HG03439 (cell line): ENCODE results near the gene NFATC1.

ENCODE experiments used
- ATAC-seq: cut with Tn5 transposase; IDR thresholded peaks from one replicate; pipeline ENCODE4 v1.9.1; 2021; ENCODE audit warnings: mild to moderate bottlenecking, moderate library complexity; ENCODE audit not compliant: unreplicated experiment

NFATC1 gene

DNA sequence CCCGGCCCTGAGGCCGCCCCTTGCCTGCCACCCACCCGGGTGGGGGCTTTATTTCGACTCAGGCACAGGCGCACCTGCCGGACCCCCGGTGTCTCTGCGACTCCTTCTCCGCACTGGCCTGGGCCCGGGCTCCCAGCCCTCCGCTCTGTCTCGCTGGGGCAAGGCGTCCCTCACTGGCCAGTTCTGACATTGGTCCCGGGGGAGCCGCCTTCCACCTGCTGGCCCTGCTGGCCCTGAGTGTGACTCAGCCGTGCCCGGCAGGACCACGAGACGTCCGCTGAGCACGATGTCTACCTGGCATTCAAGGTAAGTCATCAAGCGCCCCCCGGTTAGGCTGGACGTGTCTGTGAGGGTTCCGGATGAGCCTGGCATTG, 152.3 kb downstream of the NFATC1 start:
- no peak for ATAC-seq

DNA sequence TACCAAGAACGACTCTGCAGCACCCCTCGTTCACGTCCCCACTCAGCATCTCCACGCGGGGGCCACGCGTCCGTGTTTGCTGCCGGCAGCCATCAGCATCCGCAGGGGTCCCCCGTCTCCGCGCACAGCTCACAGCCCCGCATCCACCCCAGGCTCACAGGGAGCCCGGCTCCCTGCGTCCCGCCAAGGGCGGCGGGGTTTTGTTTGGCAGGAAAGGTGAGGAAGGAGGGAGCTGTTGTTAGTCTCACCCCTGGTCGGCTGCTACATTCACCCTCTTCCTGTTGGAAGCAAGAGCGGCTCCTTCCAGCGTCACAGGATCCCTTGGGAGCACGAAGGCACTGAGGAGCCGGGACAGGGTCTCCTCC, 152.9 kb downstream of the NFATC1 start:
- ATAC-seq: no peak

DNA sequence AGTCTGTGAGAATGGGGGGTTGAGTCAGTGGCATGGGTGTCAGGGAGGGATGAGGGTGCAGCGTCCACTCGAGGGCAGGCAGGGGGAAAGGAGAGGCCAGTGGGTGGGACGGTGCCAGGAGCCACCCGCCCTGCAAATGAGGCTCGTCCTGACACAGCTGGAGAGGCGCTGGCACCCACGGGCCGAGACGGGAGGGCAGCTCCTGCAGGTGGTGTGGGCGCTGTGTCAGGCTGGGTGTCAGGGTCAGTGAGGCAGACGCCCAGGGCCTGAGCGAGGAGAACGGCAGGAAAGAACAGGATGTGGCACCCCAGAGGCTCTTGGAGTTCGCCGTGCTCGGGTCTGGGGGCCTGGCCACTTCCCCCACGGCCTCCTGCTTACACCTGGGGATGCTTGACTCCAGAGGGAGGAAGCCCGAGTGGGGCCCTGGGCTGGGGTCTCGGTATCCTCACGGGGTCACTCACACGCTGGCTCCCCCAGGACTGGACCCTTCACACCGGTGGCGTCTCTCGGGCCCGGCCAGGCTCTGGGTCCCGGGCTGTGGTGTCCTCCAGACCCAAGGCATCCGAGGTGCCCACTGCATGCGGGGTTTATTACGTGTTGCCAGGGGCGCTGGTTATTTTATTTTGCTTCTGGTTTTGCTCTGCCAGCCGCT, 153.4 kb downstream of the NFATC1 start:
- no peak for ATAC-seq

DNA sequence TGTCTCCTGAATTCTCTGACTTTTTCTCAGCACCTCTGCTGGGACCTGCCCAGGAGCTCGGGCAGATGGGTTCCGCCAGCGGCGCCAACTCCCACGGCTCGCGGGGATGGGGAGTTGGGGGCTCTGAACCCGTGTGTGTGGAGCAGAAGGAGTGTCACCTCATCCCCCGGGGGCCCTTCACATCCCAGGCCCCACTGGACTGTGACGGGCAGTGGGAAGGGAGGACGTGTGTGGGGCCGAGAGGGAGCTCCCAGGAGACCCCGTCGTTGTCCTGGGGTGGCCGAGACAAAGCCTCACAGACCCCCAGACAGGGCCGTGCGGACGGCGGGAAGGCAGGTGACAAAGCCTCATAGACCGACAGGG, 153.9 kb downstream of the NFATC1 start:
- no peak for ATAC-seq

DNA sequence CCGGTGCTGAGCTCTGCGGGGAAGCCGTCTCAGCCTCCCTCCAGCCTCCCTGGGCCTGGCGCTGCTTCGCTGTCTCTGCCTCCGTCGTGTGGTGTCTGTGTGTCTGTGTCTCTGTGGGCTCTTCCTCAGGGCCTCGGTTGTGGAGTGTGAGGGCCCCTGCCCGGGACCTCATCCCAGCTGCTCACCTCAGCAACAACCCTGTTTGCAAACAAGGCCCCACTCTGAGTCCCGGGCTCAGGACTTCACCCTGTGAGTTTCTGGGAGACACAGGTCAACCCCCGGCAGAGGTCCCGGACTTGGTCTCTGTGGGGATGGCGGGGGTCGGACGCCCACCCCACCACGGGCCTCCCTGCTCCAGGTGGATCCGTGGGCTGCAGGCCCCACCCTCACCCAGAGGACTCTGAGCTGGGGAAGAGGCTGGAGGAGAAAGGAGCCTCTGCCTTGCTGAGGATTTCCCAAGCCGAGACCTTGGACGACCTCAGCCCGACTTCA, 156.5 kb downstream of the NFATC1 start:
- ATAC-seq: no peak

DNA sequence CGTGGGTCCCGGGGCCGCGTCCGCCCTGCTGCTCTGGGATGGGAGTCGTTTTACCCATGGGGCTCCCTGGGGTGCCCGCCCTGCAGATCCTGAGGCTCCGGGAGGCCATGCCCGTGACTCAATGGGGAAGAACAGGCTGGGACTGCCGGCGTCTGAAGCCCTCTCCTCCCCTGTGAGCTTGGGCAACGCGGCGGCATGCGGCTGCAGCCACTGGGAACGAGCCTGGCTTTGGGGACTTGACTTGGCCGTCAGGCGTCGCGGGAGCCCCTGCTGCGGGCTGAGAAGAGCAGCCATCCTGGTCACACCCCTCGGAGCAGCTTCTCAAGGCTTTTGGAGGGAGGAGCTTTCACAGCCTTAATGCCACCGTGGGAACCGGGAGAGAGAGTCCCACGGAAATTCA, 157.0 kb downstream of the NFATC1 start:
- no peak for ATAC-seq

DNA sequence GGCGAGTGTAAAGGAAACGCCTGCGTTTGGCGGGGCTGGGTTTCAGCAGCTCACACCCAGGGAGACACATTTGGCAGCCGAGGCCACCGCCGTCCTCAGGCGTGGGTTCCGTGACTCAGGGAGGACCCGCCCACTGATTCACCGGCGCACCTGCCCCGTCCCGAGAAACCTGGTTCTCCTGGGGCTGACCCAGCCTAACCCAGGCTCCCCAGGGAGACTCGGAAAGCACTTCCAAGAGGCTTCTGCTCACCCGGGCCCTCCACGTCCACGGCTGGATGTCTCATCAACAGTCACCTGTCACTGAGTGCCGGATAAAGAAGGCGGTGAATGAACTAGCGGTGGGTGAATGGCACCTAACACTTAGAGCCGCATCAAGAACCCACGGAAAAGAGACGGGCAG, 157.4 kb downstream of the NFATC1 start:
- ATAC-seq: no peak

DNA sequence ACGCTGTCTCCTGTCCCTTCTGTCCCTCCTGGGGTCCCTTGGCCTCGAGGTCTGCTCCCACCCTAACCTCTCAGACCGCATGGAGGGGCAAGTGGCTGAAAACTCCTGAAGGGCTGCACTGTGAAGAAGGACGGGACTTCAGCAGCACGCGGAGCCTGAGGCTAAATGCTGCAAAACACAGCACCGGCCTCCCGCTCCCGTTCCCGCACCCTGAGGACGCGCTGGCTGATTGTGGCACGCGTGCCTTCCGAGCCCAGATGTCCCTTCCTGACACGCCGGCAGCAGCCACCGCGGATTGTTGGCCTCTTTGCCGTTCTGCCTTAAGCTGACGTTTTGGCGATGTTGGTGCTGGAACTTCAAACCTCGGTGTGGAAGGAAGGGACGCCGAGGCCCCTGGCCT, 158.0 kb downstream of the NFATC1 start:
- no peak for ATAC-seq

DNA sequence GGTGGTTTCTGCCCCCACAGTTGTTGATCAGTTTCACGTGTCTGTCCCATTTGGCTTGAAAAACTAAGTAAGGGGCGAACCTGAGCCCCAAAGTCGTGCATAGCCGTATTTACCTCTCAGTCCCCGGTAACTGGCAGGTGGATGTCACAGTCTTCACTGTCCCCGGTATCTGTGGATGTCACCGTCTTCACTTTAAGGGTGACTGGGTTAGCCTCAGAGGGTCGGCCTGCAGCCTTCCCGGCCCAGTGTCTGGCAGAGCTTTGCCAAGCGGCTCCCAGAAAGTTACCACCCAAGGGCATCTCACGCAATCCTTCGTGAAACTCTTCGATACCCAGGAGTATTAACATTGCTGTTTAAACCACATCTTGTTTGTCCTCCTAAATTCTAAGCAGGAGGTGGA, 158.6 kb downstream of the NFATC1 start:
- ATAC-seq: no peak

DNA sequence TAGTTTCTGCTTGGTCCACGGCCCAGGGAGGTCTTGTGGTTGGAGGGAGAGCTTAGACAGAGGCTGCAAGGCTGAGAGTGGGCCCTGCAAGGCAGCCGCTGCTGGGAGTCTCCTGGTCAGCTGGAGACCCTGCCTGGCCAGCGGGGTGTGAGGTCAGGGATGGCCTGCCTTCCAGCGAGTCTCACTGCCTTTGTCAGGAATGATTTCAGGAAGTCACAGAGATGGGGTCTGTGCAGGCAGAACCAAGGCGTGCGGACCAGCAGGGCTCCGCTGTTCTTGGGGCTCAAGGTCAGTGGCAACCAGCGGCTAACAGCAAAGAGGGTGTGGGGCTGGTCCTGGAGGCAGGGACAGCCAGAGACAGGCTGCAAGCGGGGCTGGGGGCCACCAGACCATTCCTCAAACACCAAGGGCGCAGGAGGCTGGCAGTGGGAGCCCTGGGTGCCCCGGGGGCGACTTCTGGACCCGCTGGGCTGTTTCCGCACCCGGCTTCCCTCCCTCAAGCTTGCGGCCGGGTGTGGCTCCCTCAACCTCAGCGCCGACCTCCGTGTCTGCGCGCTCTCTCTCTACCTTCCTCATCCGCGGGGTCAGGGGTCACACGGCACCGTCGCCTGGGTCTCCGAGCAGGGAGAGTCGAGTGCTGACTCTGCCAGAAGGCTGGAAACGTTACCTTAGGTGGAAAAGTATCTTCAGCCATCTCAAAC, 159.4 kb downstream of the NFATC1 start:
- ATAC-seq: no peak

DNA sequence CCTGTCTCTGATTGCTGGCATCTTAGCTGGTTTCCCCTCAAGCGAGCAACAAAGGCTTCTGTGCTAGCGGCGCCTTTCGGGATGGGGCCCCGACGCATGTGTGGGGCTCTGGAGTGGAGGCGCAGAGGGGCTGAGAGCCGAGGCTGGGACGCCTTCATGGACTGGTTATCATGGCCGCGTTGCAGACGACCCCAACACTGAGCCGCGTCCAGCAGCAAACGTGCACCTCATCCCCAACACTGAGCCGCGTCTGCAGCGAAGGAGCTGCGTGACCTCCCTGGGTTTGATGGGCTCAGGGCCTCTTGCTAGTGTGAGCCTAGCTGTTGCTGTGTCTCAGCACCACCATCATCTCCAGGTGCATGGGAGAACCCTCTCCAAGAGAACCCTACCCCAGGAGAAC, 160.2 kb downstream of the NFATC1 start:
- no peak for ATAC-seq

DNA sequence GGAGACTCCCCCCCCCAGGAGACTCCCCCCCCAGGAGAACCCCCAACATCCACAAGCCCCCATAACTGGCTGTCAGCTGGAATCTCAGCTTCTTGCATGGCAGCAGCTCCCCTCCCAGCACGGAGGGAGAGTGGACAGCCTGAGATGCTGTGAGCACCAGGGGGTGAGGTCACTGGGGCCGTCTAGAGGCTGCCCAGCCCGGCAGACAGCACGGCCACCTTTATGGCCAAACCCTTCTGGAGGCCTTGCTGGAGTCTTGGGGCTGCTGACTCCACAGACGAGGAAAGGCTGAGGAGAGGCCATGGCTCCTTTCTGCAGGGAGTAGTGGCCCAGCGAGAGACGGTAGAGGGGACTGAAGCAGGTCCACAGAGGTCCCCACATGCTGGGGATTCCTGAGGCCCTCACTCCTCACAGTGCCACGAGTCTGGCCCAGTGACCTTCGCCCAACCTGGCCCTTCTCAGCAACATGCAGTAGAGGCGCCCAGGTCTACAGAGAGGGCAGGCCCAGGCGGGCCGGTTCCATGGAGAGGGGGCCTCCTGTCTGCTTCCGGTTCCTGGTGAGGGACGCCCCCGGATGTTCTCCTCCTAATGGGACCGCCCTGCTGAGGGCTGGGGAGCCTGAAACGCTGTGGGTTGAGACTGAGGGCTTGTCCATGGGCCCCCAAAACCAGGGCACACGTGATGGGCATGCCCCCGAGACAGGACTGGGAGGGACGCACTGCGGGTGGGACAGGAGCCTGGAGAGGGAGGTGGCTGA, 161.3 kb downstream of the NFATC1 start:
- no peak for ATAC-seq

DNA sequence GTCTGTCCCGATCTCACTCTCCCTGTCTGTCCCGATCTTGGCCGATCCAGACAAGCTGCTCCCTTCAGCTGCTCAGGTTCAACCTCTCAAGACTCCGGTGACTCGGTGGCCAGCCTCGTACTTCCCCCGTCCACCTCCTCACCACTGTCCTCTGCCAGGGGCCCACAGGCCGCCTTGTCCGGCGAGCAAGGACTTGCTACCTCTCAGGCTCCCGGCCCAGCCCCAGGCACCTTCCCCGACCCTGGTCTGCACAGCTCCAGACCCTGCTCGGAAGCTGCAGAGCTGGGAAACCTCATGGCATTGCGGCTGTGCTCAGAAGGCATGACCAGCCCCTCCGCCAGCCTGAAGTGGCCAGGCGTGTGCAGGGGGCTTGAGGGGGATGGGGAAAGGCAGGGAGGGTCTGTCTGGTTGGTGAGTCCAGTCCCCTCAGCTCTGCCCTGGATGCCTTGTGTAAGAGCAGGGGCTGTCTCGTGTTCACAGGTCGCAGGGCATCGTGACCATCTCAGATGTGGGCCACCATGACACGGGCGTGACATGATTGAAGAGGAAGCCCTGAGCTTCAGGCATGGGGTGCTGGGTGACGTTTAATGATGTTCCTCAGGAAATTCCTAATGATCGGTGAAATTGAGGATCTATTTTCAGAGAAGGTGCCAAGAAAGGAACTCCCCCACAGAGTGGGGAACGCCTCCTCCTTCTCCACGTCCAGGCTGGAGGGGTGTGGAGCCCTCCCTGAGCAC, 162.6 kb downstream of the NFATC1 start:
- ATAC-seq: no peak

DNA sequence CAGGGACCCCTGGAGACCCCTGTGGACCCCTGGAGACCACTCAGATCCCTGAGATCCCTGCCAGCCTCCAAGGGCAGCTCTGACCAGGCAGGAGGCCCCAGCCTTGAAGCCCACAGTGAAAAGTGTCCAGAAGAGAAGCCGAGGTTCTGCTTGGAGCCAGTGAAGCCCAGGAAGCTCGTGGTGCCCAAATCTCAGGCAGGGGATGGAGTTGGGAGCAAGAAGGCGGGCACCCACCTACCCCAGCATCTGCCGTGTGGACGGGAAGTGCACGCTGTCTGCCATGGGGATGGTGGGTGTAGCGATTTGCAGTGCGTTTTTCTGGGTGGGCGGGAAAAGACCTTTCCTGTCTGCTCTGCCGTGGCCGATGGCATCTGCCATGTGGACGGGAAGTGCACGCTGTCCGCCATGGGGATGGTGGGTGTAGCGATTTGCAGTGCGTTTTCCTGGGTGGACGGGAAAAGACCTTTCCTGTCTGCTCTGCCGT, 163.2 kb downstream of the NFATC1 start:
- no peak for ATAC-seq

DNA sequence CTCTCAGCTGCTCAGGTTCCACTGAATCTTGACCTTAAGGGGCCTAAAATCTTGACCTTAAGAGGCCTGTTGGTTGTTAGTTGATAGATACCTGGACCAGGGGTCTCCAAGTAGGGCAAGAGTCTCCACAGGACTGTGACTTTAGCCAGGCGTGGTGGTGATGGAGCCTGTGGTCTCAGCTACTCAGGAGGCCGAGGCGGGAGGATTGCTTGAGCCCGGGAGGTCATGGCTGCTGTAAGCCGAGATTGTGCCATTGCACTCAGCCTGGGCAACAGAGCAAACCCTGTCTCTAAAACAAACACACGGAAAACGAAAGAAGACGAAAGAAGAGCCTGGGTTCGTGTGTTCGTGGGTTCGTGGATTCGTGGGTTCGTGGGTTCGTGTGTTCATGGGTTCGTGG, 163.7 kb downstream of the NFATC1 start:
- no peak for ATAC-seq

DNA sequence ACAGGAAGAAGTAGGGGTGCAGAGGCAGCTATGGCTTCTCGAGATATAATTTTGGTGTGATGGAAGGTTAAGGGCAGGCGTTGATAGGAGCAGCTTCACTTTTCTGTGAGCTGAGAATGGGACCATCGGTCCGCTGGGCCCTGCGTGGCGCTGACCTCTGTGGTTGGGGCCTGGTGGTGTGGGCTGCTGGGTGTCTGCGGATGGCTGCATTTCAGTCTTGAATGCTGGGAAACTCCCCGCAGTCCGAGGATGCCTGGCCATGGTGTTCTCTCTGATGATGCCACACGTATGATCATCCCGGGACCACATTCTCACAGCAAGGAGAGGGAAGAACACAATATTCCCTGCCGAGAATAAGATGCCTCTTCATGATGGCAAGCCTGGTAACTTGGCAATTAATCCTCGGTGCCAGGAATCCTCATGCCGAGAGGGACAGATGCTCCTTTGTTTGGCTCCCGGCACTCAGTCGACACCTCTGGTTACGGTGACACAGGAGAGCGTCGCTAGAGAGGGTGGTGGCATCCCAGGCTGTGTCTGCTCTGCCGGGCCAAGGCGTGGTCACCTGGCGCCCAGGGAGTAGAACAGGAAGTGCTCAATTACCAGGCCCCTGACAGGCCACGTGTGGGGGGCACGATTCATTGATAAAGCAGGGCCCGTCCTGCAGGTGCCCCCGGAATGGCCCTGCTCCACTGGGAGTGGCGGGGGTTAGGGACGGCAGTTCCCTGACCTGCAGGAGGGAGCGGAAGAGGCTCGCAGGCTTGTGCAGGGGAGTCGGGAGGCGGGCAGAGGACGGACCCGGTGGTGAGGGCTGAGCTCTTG, 164.5 kb downstream of the NFATC1 start:
- ATAC-seq: no peak

DNA sequence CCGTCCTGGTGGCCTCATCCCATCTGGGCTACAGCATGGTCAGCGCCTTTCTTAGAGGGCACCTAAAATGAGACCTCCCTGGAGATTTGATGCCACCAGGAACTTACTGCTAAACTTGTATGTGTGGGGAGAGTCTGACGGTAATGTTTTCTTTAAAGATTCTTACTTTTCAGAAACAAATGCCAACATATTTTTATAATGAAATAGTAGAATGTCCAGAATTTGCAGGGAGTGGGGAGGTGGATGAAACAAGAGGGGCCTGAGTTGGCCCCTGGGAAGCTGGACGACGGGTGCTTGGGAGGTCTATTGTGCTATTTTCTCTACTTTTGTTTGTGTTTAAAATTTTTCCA, 165.1 kb downstream of the NFATC1 start:
- no peak for ATAC-seq

DNA sequence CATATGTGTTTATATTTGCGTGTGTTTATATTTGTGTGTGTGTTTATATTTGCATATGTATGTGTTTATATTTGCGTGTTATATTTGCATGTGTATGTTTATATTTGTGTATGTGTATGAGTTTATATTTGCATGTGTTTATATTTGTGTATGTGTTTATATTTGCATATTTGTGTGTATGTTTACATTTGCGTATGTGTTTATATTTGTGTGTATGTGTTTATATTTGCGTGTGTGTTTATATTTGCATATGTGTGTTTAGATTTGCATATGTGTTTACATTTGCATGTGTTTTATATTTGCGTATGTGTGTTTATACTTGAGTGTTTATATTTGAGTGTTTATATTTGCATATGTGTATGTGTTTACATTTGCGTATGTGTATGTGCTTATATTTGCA, 168.2 kb downstream of the NFATC1 start:
- ATAC-seq: no peak

DNA sequence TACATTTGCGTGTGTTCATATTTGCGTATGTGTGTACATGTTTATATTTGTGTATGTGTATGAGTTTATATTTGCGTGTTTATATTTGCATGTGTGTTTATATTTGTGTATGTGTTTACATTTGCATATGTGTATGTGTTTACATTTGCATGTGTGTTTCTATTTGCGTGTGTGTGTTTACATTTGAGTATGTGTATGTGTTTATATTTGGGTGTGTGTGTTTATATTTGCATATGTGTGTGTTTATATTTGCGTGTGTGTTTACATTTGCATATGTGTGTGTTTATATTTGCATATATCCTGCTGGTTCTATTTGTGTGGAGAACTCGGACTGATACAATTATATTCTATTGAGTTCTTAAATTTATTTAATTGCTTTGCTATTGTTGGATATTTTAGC, 168.7 kb downstream of the NFATC1 start:
- ATAC-seq: no peak

DNA sequence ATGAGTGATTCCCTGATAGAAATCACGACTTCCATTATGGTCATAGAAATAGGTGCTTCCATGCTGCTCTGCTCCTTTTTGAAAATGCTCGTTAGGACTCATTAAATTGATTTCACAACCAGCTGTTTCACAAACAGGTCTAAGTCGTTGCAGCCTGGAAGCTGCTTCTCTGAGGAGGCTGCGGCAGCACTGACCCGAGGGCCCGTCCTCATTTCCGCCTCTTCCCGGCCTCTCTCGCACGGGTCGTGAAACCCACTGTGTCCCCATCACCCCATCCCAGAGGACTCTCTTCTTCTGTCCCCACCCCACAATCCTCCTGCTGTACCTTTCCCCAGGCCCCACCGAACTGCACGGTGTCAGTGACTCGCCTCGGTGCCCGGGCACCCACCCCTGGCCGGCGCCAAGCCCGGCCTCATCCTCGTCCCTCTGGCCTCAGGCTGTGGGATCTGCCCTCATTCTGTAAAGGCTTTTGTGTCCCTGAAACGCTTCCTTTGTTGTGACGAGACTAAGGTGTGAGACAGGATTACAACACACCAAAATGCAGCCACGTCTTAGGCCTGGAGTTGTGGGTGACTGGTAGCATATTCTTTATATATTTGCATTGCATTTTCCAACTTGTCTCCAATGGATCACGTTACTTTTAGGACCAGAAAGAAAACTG, 171.2 kb downstream of the NFATC1 start:
- ATAC-seq: no peak
